ENCODE measurements around the gene DCAF6.

DNA sequence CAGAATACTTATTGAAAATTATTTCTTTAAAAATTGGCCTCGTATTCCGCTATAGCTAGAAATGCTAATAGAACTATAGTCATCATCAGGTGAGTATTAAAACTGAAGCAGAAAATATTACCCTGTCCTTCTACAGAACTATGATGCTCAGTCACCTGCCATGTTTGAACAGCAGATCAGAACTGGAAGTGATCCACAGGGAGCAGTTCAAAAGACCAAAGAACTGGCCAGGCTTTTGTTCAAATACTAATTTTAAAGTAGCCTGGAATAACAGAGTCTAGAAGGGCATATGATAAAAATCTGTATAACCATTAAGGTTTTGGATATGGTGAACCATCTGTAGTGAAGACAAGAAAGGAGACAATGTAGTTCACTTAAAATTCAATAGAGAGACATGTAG lies 105.9 kb downstream of the DCAF6 start:
- no peak for TF ChIP-seq TAF1 (IDR thresholded peaks at IDR 0.05; ENCODE audit: borderline replicate concordance, insufficient read depth, low read length)
- no peak for TF ChIP-seq POLR2AphosphoS5 (IDR thresholded peaks at IDR 0.05; ENCODE audit: low read depth, low read length)
- no peak for TF ChIP-seq SIN3A (IDR thresholded peaks at IDR 0.05; ENCODE audit: borderline replicate concordance, insufficient read depth, low read length)
- TF ChIP-seq, protein P1, sequence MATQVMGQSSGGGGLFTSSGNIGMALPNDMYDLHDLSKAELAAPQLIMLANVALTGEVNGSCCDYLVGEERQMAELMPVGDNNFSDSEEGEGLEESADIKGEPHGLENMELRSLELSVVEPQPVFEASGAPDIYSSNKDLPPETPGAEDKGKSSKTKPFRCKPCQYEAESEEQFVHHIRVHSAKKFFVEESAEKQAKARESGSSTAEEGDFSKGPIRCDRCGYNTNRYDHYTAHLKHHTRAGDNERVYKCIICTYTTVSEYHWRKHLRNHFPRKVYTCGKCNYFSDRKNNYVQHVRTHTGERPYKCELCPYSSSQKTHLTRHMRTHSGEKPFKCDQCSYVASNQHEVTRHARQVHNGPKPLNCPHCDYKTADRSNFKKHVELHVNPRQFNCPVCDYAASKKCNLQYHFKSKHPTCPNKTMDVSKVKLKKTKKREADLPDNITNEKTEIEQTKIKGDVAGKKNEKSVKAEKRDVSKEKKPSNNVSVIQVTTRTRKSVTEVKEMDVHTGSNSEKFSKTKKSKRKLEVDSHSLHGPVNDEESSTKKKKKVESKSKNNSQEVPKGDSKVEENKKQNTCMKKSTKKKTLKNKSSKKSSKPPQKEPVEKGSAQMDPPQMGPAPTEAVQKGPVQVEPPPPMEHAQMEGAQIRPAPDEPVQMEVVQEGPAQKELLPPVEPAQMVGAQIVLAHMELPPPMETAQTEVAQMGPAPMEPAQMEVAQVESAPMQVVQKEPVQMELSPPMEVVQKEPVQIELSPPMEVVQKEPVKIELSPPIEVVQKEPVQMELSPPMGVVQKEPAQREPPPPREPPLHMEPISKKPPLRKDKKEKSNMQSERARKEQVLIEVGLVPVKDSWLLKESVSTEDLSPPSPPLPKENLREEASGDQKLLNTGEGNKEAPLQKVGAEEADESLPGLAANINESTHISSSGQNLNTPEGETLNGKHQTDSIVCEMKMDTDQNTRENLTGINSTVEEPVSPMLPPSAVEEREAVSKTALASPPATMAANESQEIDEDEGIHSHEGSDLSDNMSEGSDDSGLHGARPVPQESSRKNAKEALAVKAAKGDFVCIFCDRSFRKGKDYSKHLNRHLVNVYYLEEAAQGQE (IDR thresholded peaks at IDR 0.05; ENCODE audit: insufficient read depth in 1 of 2, low read depth in 2 of 2, low read length in 2 of 2) = no peak

Measured in PFSK-1 (cell line).